ENCODE results near the gene HDGF. TPM values are rescaled to one million over a fixed set of nuclear protein-coding genes. Genes with fewer than 3 reads are reported as not detected.
A peak's percentile ranks its signal among the peaks of the same experiment; 100 is the strongest.

The HDGF gene
- total RNA-seq, 2 donors from 2014 or later = 215 to 438 TPM

- intact Hi-C loops (cut with DNase I) = no loop called here
- no peak overlapping the region for H3K9ac ChIP-seq (ENCODE audit: low read depth in 2 of 2, low read length in 2 of 2)
- no peak for DNase-seq
These were observed 17.4 kb downstream of the HDGF start for GRCh38 chr1:156733989-156734584.

GRCh38 chr1:156728599-156729462 lies 22.6 kb downstream of the HDGF start, which contains the start of gene ISG20L2:
ISG20L2 (minus strand) TSS chr1:156728766; CDS start chr1:156727652, 1,114 bp downstream.
- DNase-seq = peak; percentile 96
- Histone ChIP-seq H3K27me3 (no peaks in the 10 kb centered on the region), H3K4me3 (peak within 1 kb of the TSS; percentile 89), H3K36me3 (no peaks in the 10 kb centered on the region), H3K9me3 (no peaks in the 10 kb centered on the region), H3K4me1 (peaks cover 28% of the 10 kb centered on the region), H3K9ac (ENCODE audit: low read depth in 2 of 2, low read length in 2 of 2) (peak within 1 kb of the TSS; percentile 89 to 97), H3K27ac (peak within 1 kb of the TSS; percentile 91)
- no peak for TF ChIP-seq CTCF (IDR thresholded peaks at IDR 0.05)
- intact Hi-C loops (cut with DNase I) = loop anchor here (5.0 kb wide), 1 partner anchor 38 kb away; the partner anchor contains the start of gene PRCC

More at GRCh38 chr1:156733989-156734584, 17.4 kb downstream of the HDGF start:
- Histone ChIP-seq H3K27ac (no peak overlapping the region), H3K4me1 (no peaks in the 10 kb centered on the region), H3K9me3 (no peaks in the 10 kb centered on the region), H3K4me3 (no peak overlapping the region), H3K36me3 (peaks cover 3% of the 10 kb centered on the region), H3K27me3 (no peaks in the 10 kb centered on the region)
- no peak for TF ChIP-seq CTCF (IDR thresholded peaks at IDR 0.05)

GRCh38 chr1:156727926-156728598 lies 23.4 kb downstream of the HDGF start, which contains the start of gene METTL25B:
METTL25B (plus strand) TSS chr1:156728469; CDS start chr1:156729105, 636 bp downstream.
- peak within 1 kb of the TSS; percentile 89 for H3K4me3 ChIP-seq
- H3K27ac ChIP-seq = peak within 1 kb of the TSS; percentile 91
- H3K9ac ChIP-seq (ENCODE audit: low read depth in 2 of 2, low read length in 2 of 2) = peak within 1 kb of the TSS; percentile 89 to 97
- intact Hi-C loops (cut with DNase I) = loop anchor here (5.0 kb wide), 1 partner anchor 39 kb away; the partner anchor contains the start of gene PRCC
- no peaks in the 10 kb centered on the region for H3K27me3 ChIP-seq
- no peaks in the 10 kb centered on the region for H3K9me3 ChIP-seq
- H3K36me3 ChIP-seq = peaks cover 5% of the 10 kb centered on the region
- H3K4me1 ChIP-seq = peaks cover 28% of the 10 kb centered on the region
- peak; percentile 89 for DNase-seq
- no peak for TF ChIP-seq CTCF (IDR thresholded peaks at IDR 0.05)

- Histone ChIP-seq H3K9me3 (no peaks in the 10 kb centered on the region), H3K4me3 (peak overlapping the region; percentile 89), H3K27me3 (no peaks in the 10 kb centered on the region), H3K9ac (ENCODE audit: low read depth in 2 of 2, low read length in 2 of 2) (peak overlapping the region; percentile 84 to 97), H3K36me3 (peaks cover 10% of the 10 kb centered on the region), H3K4me1 (peaks cover 28% of the 10 kb centered on the region), H3K27ac (peak overlapping the region; percentile 91)
- no peak for TF ChIP-seq CTCF (IDR thresholded peaks at IDR 0.05)
- intact Hi-C loops (cut with DNase I) = loop anchor here (5.0 kb wide), 1 partner anchor 40 kb away; the partner anchor contains the start of gene PRCC
- no peak for DNase-seq
These were observed 24.0 kb downstream of the HDGF start for GRCh38 chr1:156727492-156727891.

Data from colonic mucosa (tissue), 4 donors.